ENCODE results near the gene MALRD1.

MALRD1 gene

DNA sequence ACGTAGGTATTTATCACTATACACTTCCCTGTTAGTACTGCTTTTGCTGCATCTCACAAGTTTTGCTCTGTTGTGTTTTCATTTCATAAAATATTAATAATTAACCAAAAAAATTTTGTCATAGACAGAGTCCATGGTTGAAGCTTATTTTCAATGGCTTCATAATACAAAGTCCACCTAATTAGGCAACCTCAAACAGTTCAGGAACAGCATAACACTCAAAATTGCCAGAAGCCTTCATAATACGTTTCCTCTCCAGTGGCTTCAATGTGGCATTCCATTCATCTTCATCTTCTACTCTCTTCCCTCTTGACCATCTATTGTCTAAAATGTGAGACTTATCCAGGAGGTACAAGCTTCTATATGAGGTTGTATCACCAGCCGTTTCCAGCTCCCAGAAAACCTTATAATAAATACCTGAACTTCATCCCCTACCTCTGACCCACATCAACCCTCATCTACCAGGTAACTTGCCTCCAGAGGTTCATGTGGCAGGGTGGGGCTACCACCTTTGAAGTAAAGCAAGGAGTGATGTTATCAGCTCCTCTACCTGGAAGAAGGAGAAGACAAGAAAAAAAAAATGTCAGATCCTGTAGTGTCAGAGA is 337.3 kb downstream of the MALRD1 start:
- no peak for DNase-seq

DNA sequence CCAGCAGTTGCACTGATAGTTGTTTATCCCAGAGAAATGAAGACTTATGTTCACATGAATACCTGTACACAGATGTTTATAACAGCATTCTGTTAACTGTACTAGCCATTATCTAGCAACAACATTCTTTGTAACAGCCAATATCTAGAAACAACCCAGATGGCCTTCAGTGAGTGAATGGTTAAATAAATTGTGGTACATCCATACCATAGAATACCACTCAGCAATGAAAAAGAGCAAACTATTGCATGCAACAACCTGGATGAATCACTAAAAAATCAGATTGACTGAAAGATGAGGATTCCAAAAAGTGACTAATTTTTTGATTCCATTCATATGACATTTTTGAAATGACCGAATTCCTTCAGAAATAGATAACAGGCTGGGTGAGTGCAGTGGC is 360.3 kb downstream of the MALRD1 start:
- no peak for DNase-seq

DNA sequence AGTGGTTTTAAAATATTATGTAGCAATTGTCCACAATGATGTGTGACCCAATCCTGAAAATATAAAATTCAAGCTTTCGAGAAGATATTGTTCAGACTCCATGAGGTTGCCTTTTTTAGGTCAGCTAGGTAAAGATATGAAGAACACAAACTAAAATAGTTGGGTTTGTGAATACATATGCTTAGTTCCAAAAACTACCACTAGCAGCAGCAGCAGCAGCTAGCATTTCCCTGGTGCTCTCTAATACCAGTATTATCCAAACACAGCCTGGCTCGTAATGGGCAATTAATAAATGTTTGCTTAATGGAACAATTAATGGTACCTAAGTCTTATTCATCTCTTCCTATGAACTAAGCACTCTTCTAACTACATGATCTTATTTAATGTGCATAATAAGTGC is 362.5 kb downstream of the MALRD1 start:
- no peak for DNase-seq

DNA sequence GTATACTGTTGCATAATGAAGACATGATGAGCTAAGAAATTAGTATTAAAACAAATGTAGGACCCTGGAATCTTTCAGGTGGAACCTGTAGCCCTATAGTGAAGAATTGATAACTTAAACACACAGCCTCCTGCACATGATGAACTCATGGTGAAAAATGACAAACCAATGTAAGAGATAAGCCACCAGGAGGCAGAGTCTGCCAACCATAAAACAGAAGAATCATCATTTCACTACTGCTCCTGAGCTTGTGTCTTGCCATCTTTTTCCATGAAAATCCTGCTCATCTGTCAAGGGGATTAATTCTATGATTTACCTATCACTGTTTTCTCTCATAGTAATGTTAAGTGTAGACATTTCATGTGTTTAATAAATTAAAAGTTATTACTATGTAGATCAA is 363.9 kb downstream of the MALRD1 start:
- DNase-seq, result no peak

DNA sequence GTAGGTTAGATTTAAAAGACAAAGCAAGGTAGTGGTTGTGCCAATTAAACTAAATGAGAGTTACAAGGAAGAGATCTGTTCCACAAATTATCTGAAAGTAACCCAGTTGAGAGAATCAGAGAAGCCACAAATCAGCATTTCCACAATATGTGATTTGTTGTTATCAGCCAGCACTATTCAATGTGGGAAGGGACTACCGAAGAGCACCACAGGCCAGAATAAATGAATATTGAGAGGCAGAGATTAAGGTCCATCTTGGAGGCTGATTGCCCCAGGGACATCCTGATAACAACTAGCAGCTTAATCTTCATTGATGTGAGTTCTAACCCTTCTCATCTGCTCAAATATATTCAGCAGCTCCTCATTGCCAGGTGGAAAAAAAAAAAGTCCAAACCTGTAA is 367.6 kb downstream of the MALRD1 start:
- no peak for DNase-seq

DNA sequence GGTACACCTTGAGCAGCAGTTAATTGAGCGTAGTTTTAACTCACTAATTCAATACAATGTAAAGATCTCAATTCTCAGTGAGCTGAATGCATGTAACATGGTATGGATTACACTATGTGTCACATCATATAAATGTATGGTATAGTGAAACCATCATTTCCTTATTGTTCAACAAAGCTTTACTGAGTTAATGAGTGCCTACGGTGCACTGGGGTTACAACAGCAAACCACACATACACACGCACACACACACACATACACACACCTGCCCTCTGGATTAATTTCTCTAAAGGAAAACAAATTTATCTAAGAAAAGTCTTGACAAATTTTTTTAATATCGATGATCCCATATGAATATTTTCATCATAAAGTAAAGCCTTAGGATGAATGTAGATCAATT is 369.1 kb downstream of the MALRD1 start:
- DNase-seq, result no peak

DNA sequence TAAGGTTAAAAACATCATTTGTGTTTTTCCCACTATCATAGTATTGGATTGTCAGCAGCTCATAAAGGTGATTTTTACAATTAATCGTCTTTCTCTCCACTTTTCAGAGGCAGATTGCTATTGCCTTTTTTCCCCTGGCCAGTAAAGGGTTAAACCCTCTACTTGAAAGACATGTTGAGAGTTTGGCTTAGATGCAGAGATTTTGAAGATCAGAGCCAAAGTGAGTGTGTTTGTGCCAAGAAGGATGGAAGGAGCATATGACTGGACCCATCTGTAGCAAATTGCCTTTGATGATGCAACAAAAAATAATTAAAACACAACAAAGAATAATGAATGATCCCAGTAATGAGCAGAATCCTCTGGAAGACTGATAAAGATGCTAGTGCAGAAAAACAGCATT is 373.1 kb downstream of the MALRD1 start:
- no peak for DNase-seq

DNA sequence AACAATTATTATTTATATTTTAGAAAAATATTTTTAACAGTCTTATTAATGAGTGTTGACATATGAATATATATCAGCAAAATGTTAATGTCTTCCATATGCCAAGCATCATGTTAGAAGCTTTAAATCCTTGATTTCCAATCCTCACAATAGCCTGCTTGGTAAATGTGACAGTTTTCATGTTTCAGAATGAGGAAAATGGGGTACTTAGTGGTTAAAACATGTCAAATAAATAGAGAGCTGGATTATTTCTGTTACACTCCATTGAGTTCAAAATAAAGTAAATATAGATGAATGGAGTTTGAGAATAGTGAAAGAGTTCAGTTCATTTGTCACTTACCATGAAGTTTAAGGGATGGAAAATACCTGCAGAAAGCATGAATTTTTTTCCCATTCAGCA is 377.4 kb downstream of the MALRD1 start:
- no peak for DNase-seq

DNA sequence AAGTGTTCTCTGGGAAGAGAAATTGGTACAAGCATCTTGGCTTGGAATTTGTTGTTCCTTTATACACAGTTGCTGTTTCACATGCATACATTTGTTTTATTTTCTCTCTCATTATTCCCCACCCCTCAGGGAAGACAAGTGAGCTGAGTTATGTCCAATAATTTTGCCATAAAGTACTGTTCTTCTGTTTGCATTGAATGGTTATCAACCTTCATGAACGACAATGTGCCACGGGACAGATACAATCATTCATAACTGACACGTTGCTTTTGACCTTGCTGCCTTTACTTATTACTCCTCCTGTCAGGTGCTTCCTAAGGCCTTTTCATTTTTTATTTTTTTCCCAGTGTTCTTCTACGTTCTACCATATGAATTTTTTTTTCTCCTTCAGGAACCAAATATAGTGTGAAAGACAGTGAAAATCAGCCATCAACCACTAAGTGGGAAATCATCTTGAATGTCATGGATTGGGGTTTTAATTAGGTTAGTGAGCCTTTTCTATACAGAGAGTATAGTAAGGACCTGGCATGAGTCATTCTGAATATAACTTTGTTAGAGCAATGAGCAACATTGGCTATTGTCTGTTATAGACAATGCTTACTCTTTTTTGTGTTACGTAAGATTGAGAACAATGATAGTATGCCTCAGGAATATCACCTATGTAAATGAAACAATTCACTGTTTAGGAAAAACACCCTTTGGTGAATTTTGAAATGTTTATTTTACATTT is 383.2 kb downstream of the MALRD1 start:
- no peak for DNase-seq

DNA sequence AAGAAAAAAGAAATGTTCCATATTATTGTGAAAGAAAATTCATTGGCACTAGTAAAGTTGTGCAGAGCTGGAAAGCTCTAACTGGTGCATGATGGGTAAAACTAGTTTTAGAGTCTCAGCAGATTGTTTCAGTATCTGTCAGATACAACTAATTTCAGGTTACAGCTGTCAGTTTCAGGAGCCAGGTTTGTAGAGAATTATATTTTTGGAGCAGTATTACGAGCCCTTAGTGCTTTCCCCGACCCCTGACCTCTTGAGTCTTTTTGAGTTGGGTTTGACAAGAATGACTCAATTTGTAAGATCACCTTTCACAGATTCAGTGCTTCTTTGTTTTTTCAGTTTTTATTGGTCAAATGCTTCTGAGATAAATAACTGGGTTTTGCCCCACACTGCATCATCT is 401.3 kb downstream of the MALRD1 start:
- DNase-seq, result no peak

DNA sequence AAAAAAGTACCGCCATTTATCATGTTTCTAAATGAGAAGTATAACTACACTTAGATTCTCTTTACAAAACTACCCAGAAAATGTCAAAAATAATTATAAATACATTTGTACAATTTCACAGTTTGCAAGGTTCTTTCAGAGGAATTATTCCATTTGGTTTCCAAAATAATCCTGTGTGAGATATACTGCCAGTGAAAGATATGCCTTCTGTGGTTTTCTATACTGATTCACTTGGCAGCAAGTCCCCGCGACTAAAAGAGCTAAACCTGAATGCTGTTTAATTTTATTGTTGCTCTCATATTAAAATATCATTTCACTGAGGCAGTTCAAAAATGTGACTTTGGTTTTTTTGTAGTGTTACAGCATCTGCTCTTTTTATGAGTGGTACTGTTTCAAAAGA is 402.8 kb downstream of the MALRD1 start:
- DNase-seq, result no peak

DNA sequence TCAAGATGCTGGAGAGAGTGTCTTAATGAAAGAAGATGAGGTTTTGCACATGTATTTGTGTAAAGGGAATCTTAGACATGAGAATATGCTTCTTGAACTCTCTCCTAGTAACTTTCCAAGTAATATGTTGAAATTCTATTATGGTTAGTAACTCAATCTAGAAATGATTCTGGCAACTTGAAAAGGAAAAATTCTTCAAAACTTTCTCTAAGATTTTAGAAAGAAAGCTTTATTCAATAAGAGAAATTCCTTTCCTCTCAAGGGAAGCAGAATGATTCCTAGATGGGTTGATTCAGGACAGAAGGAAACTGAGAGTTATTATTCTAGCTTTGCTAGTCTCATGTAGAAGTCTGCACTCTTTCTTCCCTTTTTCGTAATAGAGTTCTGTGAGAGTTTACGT is 403.3 kb downstream of the MALRD1 start:
- DNase-seq, result no peak

DNA sequence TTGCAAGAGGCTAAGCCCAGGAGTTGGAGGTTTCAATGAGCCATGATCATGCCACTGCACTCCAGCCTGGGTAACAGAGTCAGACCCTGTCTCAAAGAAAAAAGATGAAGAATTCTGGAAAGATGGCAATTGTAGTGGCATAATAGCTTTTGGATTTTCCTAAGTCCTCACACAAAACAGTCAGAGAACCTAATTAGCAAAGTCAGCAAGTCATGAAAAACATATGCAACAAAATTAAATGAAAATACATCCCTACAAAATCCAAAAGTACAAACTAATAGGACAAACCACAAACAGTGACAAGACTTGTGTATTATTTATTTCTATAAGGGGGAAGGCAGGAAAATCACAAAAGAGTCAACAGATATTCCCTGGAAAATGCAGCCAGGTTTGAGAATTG is 405.4 kb downstream of the MALRD1 start:
- DNase-seq, result no peak

DNA sequence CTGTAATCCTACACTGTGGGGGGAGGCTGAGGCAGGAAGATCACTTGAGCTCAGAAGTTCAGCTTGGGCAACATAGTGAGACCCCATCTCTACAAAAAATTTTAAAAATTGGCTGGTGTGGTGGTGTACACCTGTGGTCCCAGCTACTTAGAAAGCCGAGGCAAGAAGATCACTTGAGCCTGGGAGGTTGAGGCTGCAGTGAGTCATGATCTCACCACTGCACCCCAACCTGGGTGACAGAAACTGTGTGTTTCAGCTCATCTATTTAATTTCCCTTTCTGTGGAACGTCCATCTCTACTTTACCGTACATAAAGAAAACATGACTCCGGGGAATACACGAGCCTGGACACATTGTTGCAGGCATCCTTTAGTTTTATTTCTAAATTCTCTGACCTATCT is 413.0 kb downstream of the MALRD1 start:
- no peak for DNase-seq

DNA sequence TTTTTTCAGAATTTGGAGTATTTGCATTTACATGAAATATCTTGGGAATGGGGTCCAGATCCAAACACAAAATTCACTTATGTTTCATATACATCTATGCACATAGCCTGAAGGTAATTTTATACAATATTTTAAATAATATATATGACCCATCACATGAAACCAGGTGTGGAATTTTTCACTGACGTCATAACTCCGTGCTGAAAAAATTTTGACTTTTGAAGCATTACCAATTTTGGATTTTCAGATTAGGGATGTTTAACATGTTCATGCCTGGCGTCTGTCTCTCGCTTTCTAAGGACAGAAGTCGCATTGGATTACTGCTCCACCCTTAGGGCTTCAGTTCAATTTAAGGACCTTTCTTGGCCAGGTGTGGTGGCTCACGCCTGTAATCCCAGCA is 418.1 kb downstream of the MALRD1 start:
- no peak for DNase-seq

DNA sequence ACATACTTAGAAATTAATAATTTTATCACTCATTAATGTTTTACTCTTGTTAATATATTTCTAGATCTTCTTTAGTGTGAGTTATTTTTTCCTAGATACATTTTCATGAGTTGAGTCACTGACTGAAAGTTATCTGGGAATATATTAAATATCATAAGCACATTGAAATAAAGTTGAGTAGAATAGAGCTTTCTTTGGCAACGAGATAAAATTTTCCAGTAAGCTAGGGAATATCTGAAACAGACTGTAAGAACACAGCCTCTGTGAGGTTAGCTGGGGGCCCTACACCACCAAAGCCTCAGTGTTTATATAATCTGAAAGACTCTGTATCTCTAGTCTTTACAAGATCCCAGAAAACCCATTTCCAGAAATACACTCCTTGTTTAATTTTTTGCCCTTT is 419.8 kb downstream of the MALRD1 start:
- DNase-seq, result no peak

DNA sequence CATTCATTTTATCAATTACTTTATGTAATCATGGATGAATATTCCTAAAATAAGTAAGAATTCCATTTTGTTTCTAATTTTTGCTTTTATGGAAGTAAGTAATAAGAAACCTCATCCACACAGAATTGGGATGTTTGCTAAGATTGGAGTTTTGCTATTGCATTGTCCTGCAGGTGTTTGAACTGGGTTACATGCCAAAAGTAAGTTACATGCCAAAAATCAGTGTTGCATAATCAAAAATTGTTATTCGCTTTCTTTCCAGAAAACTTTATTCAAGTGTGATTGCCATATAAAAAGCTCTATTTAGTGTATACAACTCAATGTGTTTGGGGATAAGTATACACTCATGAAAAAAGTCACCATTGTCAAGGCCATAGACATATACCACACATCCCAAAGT is 420.9 kb downstream of the MALRD1 start:
- no peak for DNase-seq

DNA sequence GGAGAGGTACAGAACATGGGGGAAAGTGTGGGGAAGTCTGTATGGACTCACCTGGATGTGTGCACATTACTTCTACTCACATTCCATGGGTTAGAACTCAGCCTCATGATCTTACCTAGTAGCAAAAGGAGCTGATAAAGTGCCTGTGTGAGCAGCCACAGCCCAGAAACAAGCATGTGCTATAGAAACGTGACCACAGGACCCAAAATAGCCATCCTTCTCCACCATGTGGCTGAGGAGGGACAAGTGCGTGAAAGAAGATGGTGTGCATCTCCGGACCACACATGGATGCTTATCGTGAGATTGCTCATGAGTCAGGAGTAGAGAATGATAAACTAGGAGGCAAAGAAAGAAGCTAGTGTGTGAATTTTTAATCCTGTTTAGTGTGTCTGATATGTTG is 431.3 kb downstream of the MALRD1 start:
- no peak for DNase-seq

DNA sequence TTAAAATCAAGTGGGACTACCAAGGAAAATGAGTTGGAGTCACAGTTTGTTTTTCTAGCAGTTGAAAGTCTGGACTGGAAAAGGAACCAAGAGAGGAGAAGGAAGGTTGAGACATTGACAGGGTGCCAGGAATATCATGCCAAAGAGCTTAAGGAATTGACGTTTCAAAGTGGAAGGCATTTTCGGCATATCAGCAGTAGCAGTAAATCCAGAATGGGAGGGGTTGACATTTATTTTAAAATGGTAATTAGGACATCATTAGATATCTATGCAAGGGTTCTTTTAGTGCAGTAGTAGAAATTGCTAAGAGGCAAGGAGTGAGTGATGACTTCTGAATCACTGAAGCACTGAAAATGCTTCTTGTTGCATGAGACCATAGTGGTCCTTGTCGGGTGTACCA is 431.8 kb downstream of the MALRD1 start:
- DNase-seq, result no peak

DNA sequence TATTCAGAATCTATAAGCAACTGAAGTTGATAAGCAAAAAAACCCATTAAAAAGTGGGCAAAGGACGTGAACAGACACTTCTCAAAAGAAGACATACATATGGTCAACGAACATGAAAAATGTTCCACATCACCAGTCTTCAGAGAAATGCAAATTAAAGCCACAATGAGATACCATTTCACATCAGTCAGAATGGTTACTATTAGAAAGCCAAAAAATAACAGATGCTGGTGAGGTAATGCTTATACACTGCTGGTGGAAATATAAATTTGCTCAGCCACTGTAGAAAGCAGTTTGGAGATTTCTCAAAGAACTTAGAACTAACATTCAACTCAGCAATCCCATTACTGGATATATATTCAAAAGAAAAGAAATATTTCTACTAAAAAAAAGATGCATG is 434.8 kb downstream of the MALRD1 start:
- DNase-seq, result no peak

DNA sequence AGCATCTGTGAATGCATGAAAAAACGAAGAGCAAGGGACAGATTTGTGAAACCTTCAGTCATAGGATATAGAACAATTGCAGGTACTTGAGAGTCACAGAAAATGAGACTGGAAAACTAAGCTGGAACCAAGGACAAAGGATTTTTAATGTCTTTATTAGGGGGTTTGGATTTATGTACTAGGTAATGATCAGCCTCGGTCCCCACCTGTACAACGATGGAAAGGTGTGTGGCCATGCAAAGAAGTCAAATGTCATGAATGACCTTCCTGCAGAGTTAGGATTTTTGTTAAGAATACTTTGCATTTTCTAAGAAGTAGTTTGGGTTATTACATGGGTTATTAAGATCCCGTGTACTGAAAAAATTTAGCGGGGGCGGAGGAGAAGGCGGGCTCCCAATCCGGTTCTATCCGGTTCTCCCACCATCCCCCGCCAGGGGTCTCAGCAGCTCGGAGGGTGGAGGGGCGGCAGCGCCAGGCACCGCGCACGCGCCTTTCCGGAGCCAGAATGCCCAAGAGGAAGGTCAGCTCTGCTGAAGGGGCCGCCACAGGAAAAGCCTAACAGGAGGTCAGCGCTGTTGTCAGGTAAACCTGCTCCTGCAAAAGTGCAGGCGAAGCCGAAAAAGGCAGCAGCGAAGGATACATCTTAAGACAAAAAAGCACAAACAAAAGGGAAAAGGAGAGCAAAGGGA is 440.1 kb downstream of the MALRD1 start:
- DNase-seq, result no peak

DNA sequence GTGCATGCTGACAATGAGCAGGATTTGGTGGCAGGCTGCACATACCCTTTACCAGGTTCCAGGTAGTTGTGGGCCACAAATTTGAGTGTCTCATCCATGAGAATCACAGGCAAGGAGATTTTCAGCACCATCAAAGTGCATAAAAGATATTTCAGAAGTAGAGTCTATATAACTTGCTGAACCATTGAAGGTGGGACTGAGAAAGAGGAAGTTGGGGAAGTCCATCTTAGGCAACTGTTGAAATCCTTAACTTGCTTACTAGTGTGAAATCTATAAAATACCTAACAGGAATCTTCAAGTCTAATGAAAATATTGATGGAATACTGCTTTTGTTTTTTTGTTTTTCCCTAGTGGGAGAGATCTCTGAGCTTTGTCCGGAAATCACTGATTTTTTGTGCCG is 442.6 kb downstream of the MALRD1 start:
- DNase-seq, result no peak

DNA sequence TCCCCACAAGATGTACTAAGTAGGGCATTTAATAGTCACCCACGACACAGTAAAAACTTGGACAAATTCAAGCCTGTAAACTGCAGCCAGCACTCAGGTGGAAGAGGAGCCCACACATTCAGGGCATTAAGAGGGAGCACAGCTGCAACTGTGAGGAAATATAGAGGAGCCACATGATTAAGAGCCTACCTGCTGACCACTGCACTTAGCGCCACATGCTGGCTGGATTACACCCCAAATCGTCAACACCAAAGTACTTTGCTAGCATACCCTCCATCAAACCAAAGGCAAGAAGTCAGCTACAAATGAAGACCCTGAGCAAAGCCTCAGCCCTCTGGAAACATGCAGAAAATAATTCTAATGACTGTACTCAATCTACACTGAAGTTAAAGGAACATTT is 445.3 kb downstream of the MALRD1 start:
- no peak for DNase-seq

DNA sequence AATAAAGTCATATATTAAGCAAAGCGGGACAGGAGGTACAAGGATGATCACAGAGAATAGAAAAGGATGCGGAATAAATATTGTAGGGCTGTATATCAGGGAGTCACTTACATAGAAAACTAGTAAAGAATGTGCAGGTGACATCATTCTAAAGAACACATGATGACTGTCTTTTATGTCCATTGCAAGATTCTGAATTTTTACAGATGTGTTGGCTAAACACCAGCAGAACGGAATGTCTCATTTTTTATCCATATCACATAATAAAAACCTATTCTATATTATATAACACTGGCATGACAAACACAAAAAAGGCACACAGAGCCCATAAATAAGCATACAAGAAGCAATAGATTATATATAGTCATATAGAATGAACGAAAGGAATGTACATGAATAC is 448.4 kb downstream of the MALRD1 start:
- no peak for DNase-seq
